ENCODE data around the gene SPARCL1.

GRCh38 chr4:87442889-87443288, 86.3 kb downstream of the SPARCL1 start:
- no peak for TF ChIP-seq CTCF (optimal IDR thresholded peaks at IDR 0.05 in 1 of 3, IDR thresholded peaks at IDR 0.05 in 1 of 3, conservative IDR thresholded peaks at IDR 0.05 in 1 of 3; ENCODE audit: extremely low read depth in 1 of 3, insufficient read depth in 2 of 3, low read length in 3 of 3)
- no peak for TF ChIP-seq EZH2 (IDR thresholded peaks at IDR 0.05; ENCODE audit: low read length)
